ENCODE measurements around the gene TAL2. TPM values are rescaled to one million over a fixed set of nuclear protein-coding genes. Genes with fewer than 3 reads are reported as not detected.

Gene TAL2
- polyA plus RNA-seq, 1 of the 3 experiments (the other 2 are of a cell fraction) = 0.15 TPM

- CTCF ChIA-PET = interaction anchor here (1.1 kb wide), 1 partner anchor 11 kb away, joined by 3 read pairs; no protein-coding TSS in a partner anchor
- Histone ChIP-seq H3K79me2 (ENCODE audit: insufficient read depth) (no peaks in the 10 kb centered on the region), H3K36me3 (replicated peaks in 1 of 2; ENCODE audit: control insufficient read depth in 1 of 2, insufficient read depth in 2 of 2, low read length in 1 of 2) (no peaks in the 10 kb centered on the region), H2AFZ (ENCODE audit: low read depth) (no peak overlapping the region), H3K27ac (ENCODE audit: low read depth in 2 of 2, low read length in 1 of 2) (no peak overlapping the region), H3K4me3 (ENCODE audit: low read depth in 2 of 2, low read length in 1 of 2) (no peak overlapping the region), H3F3A (replicated peaks; ENCODE audit: insufficient read depth) (no peaks in the 10 kb centered on the region), H4K20me1 (ENCODE audit: insufficient read depth) (no peaks in the 10 kb centered on the region), H3K4me2 (no peak overlapping the region), H3K27me3 (ENCODE audit: insufficient read depth) (no peaks in the 10 kb centered on the region), H3K4me1 (ENCODE audit: control insufficient read depth in 1 of 2, insufficient read depth in 2 of 2, low read depth in 1 of 2, low read length in 1 of 2) (no peaks in the 10 kb centered on the region), H3K9me2 (no peaks in the 10 kb centered on the region), H3K9ac (no peak overlapping the region), H3K9me3 (no peaks in the 10 kb centered on the region)
- 38% methylated on average over 4 of the region's 4 CpGs for WGBS (ENCODE audit: low lambda C conversion rate)
- DNase-seq = no peak
- TF ChIP-seq REST (IDR thresholded peaks at IDR 0.05; ENCODE audit: low read depth, low read length) = no peak
- no peak for TF ChIP-seq MAX (IDR thresholded peaks at IDR 0.05; ENCODE audit: low read depth)
- TF ChIP-seq GATA2 (CRISPR knock-in tag; IDR thresholded peaks at IDR 0.05) = no peak
- no peak for TF ChIP-seq ELF1 (IDR thresholded peaks at IDR 0.05)
- no peak for TF ChIP-seq TEAD4 (IDR thresholded peaks at IDR 0.05; ENCODE audit: borderline replicate concordance, insufficient read depth)
- POLR2A ChIA-PET = no interaction called here
These were observed 5.6 kb downstream of the TAL2 start for GRCh38 chr9:105667867-105668266.

- Histone ChIP-seq H3K9ac (no peak overlapping the region), H3K36me3 (replicated peaks in 1 of 2; ENCODE audit: control insufficient read depth in 1 of 2, insufficient read depth in 2 of 2, low read length in 1 of 2) (no peaks in the 10 kb centered on the region), H2AFZ (ENCODE audit: low read depth) (no peak overlapping the region), H3K4me1 (ENCODE audit: control insufficient read depth in 1 of 2, insufficient read depth in 2 of 2, low read depth in 1 of 2, low read length in 1 of 2) (no peaks in the 10 kb centered on the region), H3K4me2 (no peak overlapping the region), H3K79me2 (ENCODE audit: insufficient read depth) (no peaks in the 10 kb centered on the region), H3K9me3 (no peaks in the 10 kb centered on the region), H3K27ac (ENCODE audit: low read depth in 2 of 2, low read length in 1 of 2) (no peak overlapping the region), H3K27me3 (ENCODE audit: insufficient read depth) (no peaks in the 10 kb centered on the region), H4K20me1 (ENCODE audit: insufficient read depth) (no peaks in the 10 kb centered on the region), H3K9me2 (no peaks in the 10 kb centered on the region), H3F3A (replicated peaks; ENCODE audit: insufficient read depth) (no peaks in the 10 kb centered on the region), H3K4me3 (ENCODE audit: low read depth in 2 of 2, low read length in 1 of 2) (no peak overlapping the region)
- ChIA-PET CTCF (interaction anchor here (1.1 kb wide), 1 partner anchor 31 kb away, joined by 3 read pairs; no protein-coding TSS in a partner anchor), POLR2A (no interaction called here)
- TF ChIP-seq NFIC (IDR thresholded peaks at IDR 0.05; ENCODE audit: borderline replicate concordance) (no peak), RAD21 (IDR thresholded peaks at IDR 0.05; ENCODE audit: low read length) (no peak), MEF2A (IDR thresholded peaks at IDR 0.05; ENCODE audit: borderline replicate concordance, low read depth) (no peak), RFX5 (IDR thresholded peaks at IDR 0.05; ENCODE audit: low read length) (no peak), FOSL2 (IDR thresholded peaks at IDR 0.05; ENCODE audit: borderline replicate concordance, low read depth) (no peak), IRF3 (IDR thresholded peaks at IDR 0.05; ENCODE audit: low read depth, low read length) (no peak), REST (IDR thresholded peaks at IDR 0.05; ENCODE audit: low read depth, low read length) (no peak)
- WGBS (ENCODE audit: low lambda C conversion rate) = 67% methylated on average over 3 of the region's 3 CpGs
- DNase-seq = no peak
These were observed 8.1 kb downstream of the TAL2 start for GRCh38 chr9:105670315-105670714.
